HG03442 (cell line): ENCODE measurements around the gene PRX.
A peak's percentile ranks its signal among the peaks of the same experiment; 100 is the strongest.

Experiments
- ATAC-seq: cut with Tn5 transposase; IDR thresholded peaks from one replicate; pipeline ENCODE4 v1.9.1; 2021; ENCODE audit warnings: mild to moderate bottlenecking, moderate library complexity; ENCODE audit not compliant: unreplicated experiment

PRX gene

DNA sequence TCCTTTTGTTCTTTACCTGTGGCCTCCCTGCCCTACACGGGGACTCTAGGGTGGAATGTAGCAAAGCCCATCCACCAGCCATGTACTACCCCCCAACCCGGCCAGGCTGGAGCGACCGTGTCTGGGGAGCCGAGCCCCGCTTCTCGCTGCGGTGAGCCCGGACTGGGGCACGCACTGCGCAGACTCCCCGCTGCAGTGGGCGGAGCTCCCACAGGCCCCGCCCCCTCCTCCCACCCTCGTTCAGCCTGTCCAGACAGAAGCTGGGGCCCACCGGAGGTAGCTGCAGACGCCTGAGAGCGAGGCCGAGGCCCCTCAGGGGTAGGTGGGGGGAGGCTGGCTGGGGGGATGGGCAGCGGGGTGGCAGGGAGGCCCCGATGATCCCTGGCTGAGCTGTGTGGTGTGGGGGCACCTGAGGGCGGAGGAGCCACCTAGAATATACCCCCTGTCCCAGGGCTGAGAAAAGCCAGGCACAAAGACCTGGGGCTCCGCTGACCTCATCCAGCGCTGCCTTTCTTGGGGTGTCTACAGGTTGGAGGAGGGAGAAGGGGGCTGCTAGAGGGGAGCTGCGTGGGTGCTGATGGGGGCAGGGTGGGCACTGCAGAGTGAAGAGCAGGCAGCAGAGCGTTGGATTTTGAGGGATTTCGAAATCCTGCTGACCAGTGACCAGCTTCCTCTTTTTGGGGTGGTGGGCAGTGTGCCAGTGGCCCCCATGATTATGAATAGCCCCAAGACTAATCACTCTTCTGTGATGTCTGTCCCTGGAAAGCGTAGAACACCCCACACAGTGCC is 47.4 kb downstream of the PRX start:
- ATAC-seq: no peak

DNA sequence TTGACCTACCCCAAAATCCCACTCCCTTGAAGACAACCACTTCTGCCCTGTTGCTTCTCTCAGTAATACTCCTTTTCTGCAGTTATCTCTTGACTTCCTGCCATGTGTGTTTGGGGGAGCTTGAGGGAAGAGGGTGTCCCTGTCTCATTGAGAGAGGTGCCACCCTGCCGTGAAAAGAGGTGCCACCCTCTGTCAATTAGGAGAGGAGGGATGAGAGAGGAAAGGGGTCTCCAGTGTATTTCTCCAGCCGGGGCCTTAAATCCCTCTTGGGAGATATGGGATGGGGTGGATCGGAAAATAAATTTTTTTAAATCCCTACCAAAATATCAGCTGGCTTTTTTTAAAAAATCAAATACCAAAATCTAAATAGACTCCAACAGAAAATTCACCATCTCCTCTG is 48.2 kb downstream of the PRX start:
- ATAC-seq: no peak

DNA sequence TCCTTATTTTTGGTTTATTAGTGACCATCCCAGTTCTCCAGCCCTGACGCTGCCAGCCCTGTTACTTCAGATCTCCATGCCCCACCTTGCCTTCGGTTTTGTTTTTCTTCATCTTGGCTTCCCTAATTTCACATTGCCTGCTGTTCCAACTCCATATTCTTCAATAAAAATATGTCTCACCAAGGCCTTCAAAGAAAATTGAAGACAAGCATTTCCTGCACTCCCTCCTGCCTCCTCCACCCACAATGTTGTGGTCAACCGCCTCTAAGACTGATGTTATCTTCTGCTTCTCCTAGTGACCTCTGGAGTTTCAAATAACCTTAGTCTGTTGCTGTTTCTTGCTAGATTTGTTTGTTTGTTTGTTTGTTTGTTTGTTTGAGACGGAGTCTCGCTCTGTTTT is 50.1 kb downstream of the PRX start:
- ATAC-seq: no peak

DNA sequence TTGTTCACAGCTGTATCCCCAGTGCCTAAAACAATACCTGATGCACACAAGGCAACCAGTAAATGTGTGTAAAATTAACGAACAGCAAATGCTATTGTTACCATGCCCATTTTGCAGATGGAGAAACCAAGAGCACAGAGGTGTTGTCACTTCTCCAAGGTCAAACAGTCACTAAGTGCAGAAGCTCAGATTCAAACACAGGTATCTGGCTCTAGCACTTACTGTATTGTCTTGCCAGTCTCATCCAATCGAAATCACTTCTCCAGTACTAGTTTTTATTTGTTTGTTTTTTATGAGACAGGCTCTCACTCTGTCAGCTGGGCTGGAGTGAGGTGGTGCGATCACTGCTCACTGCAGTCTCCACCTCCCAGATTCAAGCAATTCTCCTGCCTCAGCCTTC is 51.0 kb downstream of the PRX start:
- no peak for ATAC-seq

DNA sequence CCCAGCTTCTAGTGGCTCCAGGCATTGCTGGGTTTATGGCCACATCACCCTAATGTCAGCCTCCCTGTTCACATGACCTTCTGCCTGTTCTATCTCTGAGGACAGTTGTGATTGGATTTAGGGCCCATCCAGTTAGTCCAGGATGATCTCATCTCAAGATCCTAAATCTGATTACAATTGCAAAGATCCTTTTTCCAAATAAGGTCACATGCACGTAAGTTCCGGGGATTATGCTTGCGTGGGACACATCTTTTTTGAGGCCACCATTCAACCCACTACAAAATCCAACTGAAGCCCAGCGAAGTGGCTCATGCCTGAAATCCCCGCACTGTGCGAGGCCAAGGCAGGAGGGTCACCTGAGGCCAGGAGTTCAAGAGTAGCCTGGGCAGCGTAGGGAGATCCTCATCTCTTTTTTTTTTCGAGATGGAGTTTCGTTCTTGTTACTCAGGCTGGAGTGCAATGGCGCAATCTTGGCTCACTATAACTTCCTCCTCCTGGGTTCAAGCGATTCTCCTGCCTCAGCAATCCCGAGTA is 52.4 kb downstream of the PRX start:
- no peak for ATAC-seq

DNA sequence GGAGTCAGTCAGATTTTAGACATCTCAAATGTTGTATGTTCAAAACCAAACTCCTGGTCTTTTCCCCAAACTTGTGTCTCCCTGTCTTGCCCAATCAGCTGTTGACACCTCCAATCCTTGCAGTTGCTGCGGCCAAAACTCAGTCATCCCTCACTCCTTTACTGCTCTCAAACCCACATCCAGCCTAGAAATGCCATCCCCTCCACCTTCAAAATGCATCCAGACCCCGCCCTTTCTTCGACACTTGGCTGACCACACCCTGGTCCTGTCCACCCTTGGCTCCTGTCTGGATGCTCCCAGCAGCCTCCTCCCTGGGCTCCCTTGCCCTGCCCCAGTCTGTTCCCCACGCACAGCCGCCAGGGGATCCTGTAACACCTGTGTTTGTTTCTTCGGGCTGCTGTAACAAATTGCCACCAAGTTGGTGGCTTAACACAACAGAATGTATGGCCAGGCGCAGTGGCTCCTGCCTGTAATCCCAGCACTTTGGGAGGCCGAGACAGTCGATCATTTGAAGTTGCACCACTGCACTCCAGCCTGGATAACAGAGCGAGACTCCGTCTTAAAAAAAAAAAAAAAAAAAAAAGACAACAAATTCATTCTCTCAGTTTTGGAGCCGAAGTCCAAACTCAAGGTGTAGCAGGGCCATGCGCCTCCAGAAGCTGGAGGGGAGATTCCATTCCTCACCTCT is 53.0 kb downstream of the PRX start:
- ATAC-seq: no peak

DNA sequence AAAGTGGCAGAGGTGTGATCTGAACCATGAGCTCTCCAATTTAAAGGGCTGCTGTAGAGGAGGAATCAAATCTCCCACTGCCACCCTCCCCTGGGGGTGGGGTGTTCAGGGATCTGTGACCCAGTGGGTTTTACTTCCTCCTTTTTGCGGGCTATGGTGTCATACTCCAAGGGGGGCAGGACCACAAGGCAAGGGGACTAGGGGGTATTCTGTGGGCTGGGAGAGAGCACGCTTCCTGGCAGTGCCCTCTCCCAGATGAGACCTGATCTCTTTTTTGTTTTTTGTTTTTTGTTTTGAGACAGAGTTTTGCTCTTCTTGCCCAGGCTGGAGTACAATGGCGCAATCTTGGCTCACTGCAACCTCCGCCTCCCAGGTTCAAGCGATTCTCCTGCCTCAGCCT is 54.4 kb downstream of the PRX start:
- no peak for ATAC-seq

DNA sequence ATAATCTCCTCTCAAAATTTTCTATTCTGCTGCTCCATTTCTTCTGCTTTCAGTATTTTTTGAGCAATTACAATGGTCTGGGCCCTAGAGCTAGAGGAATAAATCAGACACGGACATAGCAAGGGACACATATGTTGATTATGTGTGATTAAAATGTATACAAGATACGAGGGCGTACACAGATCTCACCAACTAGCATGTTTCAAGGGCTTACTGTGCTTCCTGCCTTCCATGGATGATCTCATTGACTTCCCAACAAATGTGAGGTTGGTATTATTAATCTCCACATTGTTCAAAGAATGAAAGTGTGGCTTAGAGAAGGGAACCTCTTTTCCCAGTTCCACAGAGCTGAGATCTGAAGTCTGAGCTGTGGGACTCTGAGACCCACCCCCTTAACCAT is 55.5 kb downstream of the PRX start:
- no peak for ATAC-seq

DNA sequence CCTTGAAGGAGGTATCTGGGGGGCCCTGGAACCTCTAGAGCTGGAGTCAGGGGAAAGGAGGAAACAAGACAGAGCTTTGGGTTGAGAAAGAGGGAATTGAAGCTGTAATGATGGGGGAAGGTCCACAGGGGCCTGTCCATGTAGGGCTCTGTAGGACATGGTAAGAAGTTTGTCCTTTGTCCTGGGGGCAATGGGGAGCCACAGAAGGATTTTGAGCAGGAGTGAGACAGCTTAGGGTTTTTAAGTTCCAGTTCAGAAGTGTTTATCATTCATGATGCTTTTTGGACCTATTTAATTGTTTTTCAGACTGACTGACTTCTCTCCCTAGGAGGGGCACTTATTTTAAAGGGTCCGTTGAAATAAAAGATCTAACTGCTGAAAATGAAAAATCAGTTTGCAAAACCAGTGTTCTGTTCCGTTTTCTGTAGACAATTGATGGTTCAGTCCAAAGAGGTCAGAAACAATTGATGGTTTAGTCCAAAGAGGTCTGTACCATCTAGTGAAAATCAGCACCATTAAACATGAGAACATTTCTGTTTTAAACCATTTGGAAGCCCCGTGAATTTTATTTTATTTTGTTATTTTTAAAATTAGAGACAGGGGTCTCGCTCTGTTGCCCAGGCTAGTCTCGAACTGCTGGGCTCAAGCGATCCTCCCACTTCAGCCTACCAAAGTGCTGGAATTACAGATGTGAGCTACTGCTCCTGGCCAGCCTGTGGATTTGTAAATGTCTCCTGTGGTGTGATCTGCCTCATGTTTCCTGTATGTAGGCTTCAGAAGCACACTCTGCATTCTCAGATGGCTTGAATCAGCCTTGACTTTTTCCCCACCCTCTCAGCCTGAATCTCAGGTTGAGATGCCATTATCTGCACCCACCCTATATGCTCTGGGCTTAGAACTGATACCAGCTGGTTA is 56.2 kb downstream of the PRX start:
- no peak for ATAC-seq

DNA sequence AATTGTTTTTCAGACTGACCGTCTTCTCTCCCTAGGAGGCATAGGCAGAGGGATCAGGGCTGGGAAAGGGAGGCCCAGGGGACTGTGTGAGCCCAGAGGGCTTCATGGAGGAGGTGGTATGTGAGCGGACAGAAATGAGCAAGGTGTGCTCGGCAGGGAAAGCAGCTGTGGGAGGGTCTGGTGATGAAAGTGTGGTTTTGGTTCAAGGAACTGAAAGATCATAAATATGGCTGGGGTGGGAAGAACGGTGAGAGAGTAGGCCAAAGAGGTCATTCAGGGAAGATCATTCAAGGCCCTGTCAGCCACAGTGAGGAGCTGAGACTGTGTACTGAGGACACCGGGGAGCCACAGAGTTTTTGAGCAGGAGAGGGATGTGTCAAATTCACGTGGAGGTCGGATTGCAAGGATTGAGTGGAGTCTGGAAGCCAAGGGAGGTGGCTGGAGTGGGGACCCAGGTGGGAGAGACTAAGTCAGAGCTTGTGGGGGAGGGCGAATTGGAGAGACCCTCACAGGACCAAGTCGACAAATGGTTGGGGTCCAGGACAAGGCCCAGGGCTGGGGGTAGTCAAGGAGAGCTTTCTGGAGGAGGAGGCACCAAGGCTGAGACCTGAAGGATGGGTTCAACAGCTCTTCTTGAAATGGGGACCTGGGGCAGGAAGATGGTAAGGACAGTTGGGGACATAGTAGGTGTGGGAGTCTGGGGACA is 57.0 kb downstream of the PRX start:
- no peak for ATAC-seq

DNA sequence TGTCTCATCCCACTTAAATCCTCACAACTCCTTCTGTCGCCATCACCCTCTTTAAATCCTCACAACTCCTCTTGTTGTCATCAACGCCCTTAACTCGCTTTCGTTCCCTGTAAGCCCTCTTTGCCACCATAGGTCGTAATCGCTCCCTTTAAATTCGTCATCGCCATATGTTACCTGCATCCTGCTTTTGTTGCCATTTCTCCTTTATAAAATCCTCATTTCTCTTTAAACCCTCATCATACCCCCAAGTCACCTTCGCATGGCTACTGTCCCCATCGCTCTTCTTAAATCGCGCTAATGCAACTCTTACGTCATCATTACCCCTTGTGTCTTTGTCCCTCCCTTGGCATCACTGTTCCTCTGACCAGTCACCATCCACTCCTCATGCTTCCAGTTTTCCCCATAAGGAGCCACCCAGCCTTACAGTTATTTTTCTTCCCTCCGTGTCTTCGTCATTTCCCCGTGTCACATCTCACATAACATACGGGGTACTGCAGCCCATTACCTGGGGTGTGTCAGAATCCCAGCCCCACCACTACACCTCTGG is 64.1 kb downstream of the PRX start:
- peak; percentile 3 for ATAC-seq

DNA sequence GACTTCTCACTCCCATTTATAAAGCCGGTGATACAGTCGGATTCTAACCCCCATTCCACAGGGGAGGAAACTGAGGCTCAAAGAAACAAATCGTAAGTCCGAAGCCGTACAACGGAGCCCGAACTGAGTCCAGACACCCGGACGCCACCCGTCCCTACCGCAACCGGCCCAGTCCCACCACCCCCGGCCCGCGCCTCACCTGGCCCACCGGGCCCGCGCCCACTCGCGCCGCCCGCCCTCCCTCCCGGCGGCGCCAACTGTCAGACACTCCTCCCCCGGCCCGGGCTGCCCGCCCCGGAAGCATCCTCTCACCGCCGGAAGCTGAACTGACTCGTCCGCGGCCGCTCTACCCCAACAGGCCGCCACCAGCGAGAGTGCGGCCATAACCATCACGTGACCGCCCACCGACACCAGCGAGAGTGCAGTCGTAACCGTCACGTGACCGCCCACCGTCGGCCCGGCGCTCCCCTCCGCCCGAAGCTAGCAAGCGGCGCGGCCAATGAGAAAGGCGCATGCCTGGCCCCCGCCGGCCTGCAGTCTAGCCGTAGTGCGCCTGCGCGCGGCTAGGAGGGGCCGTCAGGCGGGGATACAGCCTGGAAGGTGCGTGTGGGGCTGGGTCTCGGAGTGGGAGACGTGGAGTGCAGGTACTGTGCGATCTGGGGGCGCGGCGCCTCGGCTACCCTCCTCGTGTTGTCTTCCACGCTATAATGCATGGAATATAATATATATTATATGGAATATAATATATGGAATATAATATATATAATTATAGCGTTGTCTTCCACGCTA is 64.9 kb downstream of the PRX start, which contains the start of the genes C19orf47 and PLD3:
C19orf47 (minus strand) TSS at position 273 of the 789 bp plus-strand sequence. CDS start 6,540 bp downstream, outside the sequence.
PLD3 (plus strand) TSS at position 571 of the 789 bp plus-strand sequence. CDS start 17,789 bp downstream, outside the sequence.
- ATAC-seq: peak; percentile 90

DNA sequence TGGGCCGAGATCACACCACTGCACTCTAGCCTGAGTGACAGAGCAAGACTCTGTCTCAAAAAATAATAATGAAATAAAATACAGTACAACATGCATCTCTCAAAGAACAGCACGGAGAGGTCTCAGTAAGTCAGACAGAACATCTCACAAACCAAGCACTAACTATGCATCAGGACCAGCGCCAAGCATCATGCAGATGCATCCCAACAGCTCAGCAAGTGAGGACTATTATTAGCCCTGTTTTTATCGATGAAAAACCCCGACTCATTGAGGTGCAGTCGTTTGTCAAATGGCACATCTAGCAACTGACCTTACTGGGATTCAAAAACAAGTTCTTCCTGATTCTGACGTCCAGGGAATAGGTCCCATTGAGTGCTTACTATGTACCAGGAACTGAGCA is 68.8 kb downstream of the PRX start:
- ATAC-seq: no peak
